GM15510 (cell line): ENCODE results near the gene ITIH1.

ENCODE experiments used
- POLR2A ChIP-seq: IDR thresholded peaks from 3 replicates; pipeline ENCODE4 v1.6.1; 2011; ENCODE audit warnings: borderline replicate concordance; ENCODE audit not compliant: insufficient read length; ENCODE audit errors: extremely low read depth

The ITIH1 gene

GRCh38 chr3:52784021-52784621 is 6.7 kb downstream of the ITIH1 start:
- TF ChIP-seq POLR2A, result no peak

GRCh38 chr3:52784931-52785590 is 7.7 kb downstream of the ITIH1 start:
- TF ChIP-seq POLR2A, result no peak

- TF ChIP-seq POLR2A, result no peak
Measured at GRCh38 chr3:52786330-52787215, 9.2 kb downstream of the ITIH1 start.

GRCh38 chr3:52787246-52787645 is 9.8 kb downstream of the ITIH1 start:
- no peak for TF ChIP-seq POLR2A

GRCh38 chr3:52787672-52788625 is 10.6 kb downstream of the ITIH1 start:
- TF ChIP-seq POLR2A, result no peak

- no peak for TF ChIP-seq POLR2A
Measured at GRCh38 chr3:52788890-52789745, 11.7 kb downstream of the ITIH1 start.

- TF ChIP-seq POLR2A, result no peak
Measured at GRCh38 chr3:52789746-52790040, 12.3 kb downstream of the ITIH1 start.

GRCh38 chr3:52790337-52790736 is 12.9 kb downstream of the ITIH1 start:
- no peak for TF ChIP-seq POLR2A

- TF ChIP-seq POLR2A, result no peak
Measured at GRCh38 chr3:52790741-52791140, 13.3 kb downstream of the ITIH1 start.

- TF ChIP-seq POLR2A, result no peak
Measured at GRCh38 chr3:52791366-52791765, 14.0 kb downstream of the ITIH1 start.

- no peak for TF ChIP-seq POLR2A
Measured at GRCh38 chr3:52791928-52792327, 14.5 kb downstream of the ITIH1 start.

GRCh38 chr3:52792413-52792812 is 15.0 kb downstream of the ITIH1 start:
- no peak for TF ChIP-seq POLR2A

GRCh38 chr3:52792961-52793695 is 15.7 kb downstream of the ITIH1 start:
- no peak for TF ChIP-seq POLR2A
